Fibroblast of pulmonary artery (primary cell): Measurements from ENCODE around the gene GPR68.

ENCODE experiments used
- DNase-seq: peaks from one replicate; pipeline ENCODE4 v3.0.0-alpha.2; 2010; ENCODE audit warnings: low read depth
- H3K4me3 ChIP-seq: replicated peaks from 2 replicates; pipeline ENCODE4 v1.5.1; 2011; ENCODE audit warnings: low read depth, mild to moderate bottlenecking, control low read depth, low read length, moderate library complexity
- CTCF ChIP-seq: IDR thresholded peaks from 2 replicates; pipeline ENCODE4 v1.5.1; 2011; ENCODE audit warnings: mild to moderate bottlenecking, control low read depth, low read length, inconsistent platforms; ENCODE audit errors: missing control alignments

GPR68 gene

GRCh38 chr14:91282954-91283645 is 38.6 kb upstream of the GPR68 start:
- no peak overlapping the region for H3K4me3 ChIP-seq
- no peak for DNase-seq
- no peak for TF ChIP-seq CTCF

- no peak for DNase-seq
- TF ChIP-seq CTCF: no peak
- no peak overlapping the region for H3K4me3 ChIP-seq
Observed at GRCh38 chr14:91281346-91281745, 36.8 kb upstream of the GPR68 start.

- H3K4me3 ChIP-seq: no peak overlapping the region
- DNase-seq: no peak
- TF ChIP-seq CTCF: no peak
Observed at GRCh38 chr14:91280129-91280528, 35.6 kb upstream of the GPR68 start.

GRCh38 chr14:91279354-91279753 is 34.9 kb upstream of the GPR68 start:
- H3K4me3 ChIP-seq: no peak overlapping the region
- no peak for DNase-seq
- TF ChIP-seq CTCF: no peak

- H3K4me3 ChIP-seq: no peak overlapping the region
- no peak for TF ChIP-seq CTCF
- no peak for DNase-seq
Observed at GRCh38 chr14:91278383-91278715, 33.8 kb upstream of the GPR68 start.

- no peak overlapping the region for H3K4me3 ChIP-seq
- TF ChIP-seq CTCF: no peak
- DNase-seq: no peak
Observed at GRCh38 chr14:91277546-91278382, 33.3 kb upstream of the GPR68 start.
